ENCODE results near the gene GCNT4.

- no peak for TF ChIP-seq TAF1 (IDR thresholded peaks at IDR 0.05; ENCODE audit: borderline replicate concordance, low read depth, low read length)
- TF ChIP-seq EP300 (IDR thresholded peaks at IDR 0.05; ENCODE audit: borderline replicate concordance in 1 of 2, low read depth in 1 of 2, low read length in 1 of 2), result no peak
These were observed 9.8 kb downstream of the GCNT4 start for GRCh38 chr5:75042522-75042921.
